Activated B cell treated with CpG ODN at 0.5 μM for 24 hours (primary cell): ENCODE data around the gene RTTN. TPM values are rescaled to one million over a fixed set of nuclear protein-coding genes. Genes with fewer than 3 reads are reported as not detected.

Experiments used
- ATAC-seq: fragments of 200-7000 bp; cut with Tn5 transposase; one replicate; pipeline ENCODE4 v1.10.0; 2021; ENCODE audit warnings: low read depth, mild to moderate bottlenecking, moderate library complexity
- CTCF ChIA-PET: fragments of 350-600 bp; sonication (Branson Sonifier 250); formaldehyde crosslinking; loops from one replicate; lab custom pipeline; 2021; ENCODE audit warnings: antibody characterized with exemption; lab: Charles Lee
- POLR2A ChIA-PET: fragments of 350-600 bp; sonication (Branson Sonifier 250); formaldehyde crosslinking; loops from one replicate; lab custom pipeline; 2021; ENCODE audit warnings: antibody characterized with exemption; lab: Charles Lee
- DNase-seq: peaks from one replicate; pipeline ENCODE4 v3.0.0; 2022
- H3K27ac Mint-ChIP-seq: one replicate; pipeline ENCODE4 v1.8.0; 2020; ENCODE audit warnings: mixed read lengths
- H3K27me3 Mint-ChIP-seq: one replicate; pipeline ENCODE4 v1.8.0; 2021; ENCODE audit warnings: mixed read lengths
- H3K36me3 Mint-ChIP-seq: one replicate; pipeline ENCODE4 v1.8.0; 2021; ENCODE audit warnings: low read depth, mixed read lengths
- H3K4me1 Mint-ChIP-seq: one replicate; pipeline ENCODE4 v1.8.0; 2021; ENCODE audit warnings: mixed read lengths
- H3K4me3 Mint-ChIP-seq: one replicate; pipeline ENCODE4 v1.8.0; 2020; ENCODE audit warnings: mild to moderate bottlenecking, mixed read lengths
- H3K9me3 Mint-ChIP-seq: one replicate; pipeline ENCODE4 v1.8.0; 2020; ENCODE audit warnings: mixed read lengths
- CTCF ChIP-seq: fragments of 200-600 bp; IDR thresholded peaks from one replicate; pipeline ENCODE4 v1.8.0; 2022; ENCODE audit warnings: antibody characterized with exemption, mild to moderate bottlenecking
- intact Hi-C: fragments of 100-400 bp; cut with micrococcal nuclease; formaldehyde crosslinking; loops from one replicate; pipeline ENCODE4 v1.15.1; 2024
- total RNA-seq: library from RNA; stranded (reverse); gene quantifications from 2 replicates; pipeline ENCODE4 v1.2.3, GENCODE V29; 2022

RTTN gene
- total RNA-seq, 1 donor from 2014 or later = 25.9 TPM

- no peak for DNase-seq
- no peak for TF ChIP-seq CTCF
- H3K4me1 Mint-ChIP-seq = peaks cover 9% of the 10 kb centered on the region
- peaks cover 30% of the 10 kb centered on the region for H3K36me3 Mint-ChIP-seq
- ChIA-PET CTCF (no interaction called here), POLR2A (no interaction called here)
- no peak for ATAC-seq
- H3K4me3 Mint-ChIP-seq = no peak overlapping the region
- H3K27me3 Mint-ChIP-seq = no peaks in the 10 kb centered on the region
- intact Hi-C loops = no loop called here
- H3K9me3 Mint-ChIP-seq = no peaks in the 10 kb centered on the region
- H3K27ac Mint-ChIP-seq = no peak overlapping the region
These were observed 163.9 kb downstream of the RTTN start for GRCh38 chr18:70041459-70042050.

- Mint-ChIP-seq H3K27ac (no peak overlapping the region), H3K27me3 (no peaks in the 10 kb centered on the region), H3K9me3 (no peaks in the 10 kb centered on the region), H3K36me3 (peaks cover 35% of the 10 kb centered on the region), H3K4me3 (no peak overlapping the region), H3K4me1 (peaks cover 14% of the 10 kb centered on the region)
- DNase-seq = no peak
- CTCF ChIA-PET = no interaction called here
- POLR2A ChIA-PET = no interaction called here
- TF ChIP-seq CTCF = no peak
- ATAC-seq = no peak
- intact Hi-C loops = loop anchor here (5.0 kb wide), 1 partner anchor 82 kb away; no protein-coding TSS in a partner anchor
These were observed 166.3 kb downstream of the RTTN start for GRCh38 chr18:70039186-70039585.

GRCh38 chr18:70037431-70038061 is 167.9 kb downstream of the RTTN start:
- POLR2A ChIA-PET = no interaction called here
- H3K27me3 Mint-ChIP-seq = no peaks in the 10 kb centered on the region
- peaks cover 29% of the 10 kb centered on the region for H3K36me3 Mint-ChIP-seq
- CTCF ChIA-PET = no interaction called here
- intact Hi-C loops = loop anchor here (5.0 kb wide), 1 partner anchor 80 kb away; no protein-coding TSS in a partner anchor
- no peaks in the 10 kb centered on the region for H3K9me3 Mint-ChIP-seq
- no peak overlapping the region for H3K27ac Mint-ChIP-seq
- H3K4me1 Mint-ChIP-seq = peaks cover 14% of the 10 kb centered on the region
- no peak for TF ChIP-seq CTCF
- DNase-seq = no peak
- no peak overlapping the region for H3K4me3 Mint-ChIP-seq
- ATAC-seq = no peak

GRCh38 chr18:70036771-70037347 is 168.6 kb downstream of the RTTN start:
- peak; percentile 18 for DNase-seq
- Mint-ChIP-seq H3K9me3 (no peaks in the 10 kb centered on the region), H3K4me3 (no peak overlapping the region), H3K27me3 (no peaks in the 10 kb centered on the region), H3K36me3 (peaks cover 25% of the 10 kb centered on the region), H3K4me1 (peaks cover 14% of the 10 kb centered on the region), H3K27ac (peak overlapping the region; percentile 68)
- no peak for TF ChIP-seq CTCF
- ChIA-PET POLR2A (no interaction called here), CTCF (no interaction called here)
- intact Hi-C loops = loop anchor here (5.0 kb wide), 1 partner anchor 80 kb away; no protein-coding TSS in a partner anchor
- peak; percentile 95 for ATAC-seq

GRCh38 chr18:70036168-70036567 is 169.3 kb downstream of the RTTN start:
- Mint-ChIP-seq H3K27me3 (no peaks in the 10 kb centered on the region), H3K27ac (no peak overlapping the region), H3K4me1 (peaks cover 14% of the 10 kb centered on the region), H3K4me3 (no peak overlapping the region), H3K36me3 (peaks cover 22% of the 10 kb centered on the region), H3K9me3 (no peaks in the 10 kb centered on the region)
- intact Hi-C loops = loop anchor here (5.0 kb wide), 1 partner anchor 79 kb away; no protein-coding TSS in a partner anchor
- no peak for TF ChIP-seq CTCF
- ChIA-PET CTCF (no interaction called here), POLR2A (no interaction called here)
- DNase-seq (no peak), ATAC-seq (no peak)
